CD14-positive monocyte (primary cell): ENCODE measurements around the gene AKAP14. TPM values are rescaled to one million over a fixed set of nuclear protein-coding genes. Genes with fewer than 3 reads are reported as not detected.

Experiments
- DNase-seq, 3 donors: peaks; one replicate each; pipeline ENCODE4 v3.0.0-alpha.2; 2011 to 2022
- H2AFZ ChIP-seq: 2 replicates; pipeline ENCODE4 v1.6.0; 2012; ENCODE audit warnings: mild to moderate bottlenecking, low read depth, low read length, inconsistent platforms; ENCODE audit not compliant: insufficient read depth, poor library complexity, severe bottlenecking
- H3K27ac ChIP-seq, 2 donors: 1 replicate in 1 of 2; 2 replicates in 1 of 2; pipeline ENCODE4 v1.5.1; 2012 to 2013; ENCODE audit warnings: low read length in 2 of 2, control low read depth in 1 of 2, inconsistent platforms in 1 of 2, low read depth in 1 of 2, mild to moderate bottlenecking in 1 of 2
- H3K27me3 ChIP-seq, 2 donors: one replicate each; pipeline versions ENCODE4 v1.6.0 to v1.6.1; 2011 to 2013; ENCODE audit warnings: low read length in 2 of 2; ENCODE audit not compliant: control insufficient read depth in 2 of 2, insufficient read depth in 2 of 2
- H3K36me3 ChIP-seq, 2 donors: replicated peaks in 1 of 2; 1 replicate in 1 of 2; 2 replicates in 1 of 2; pipeline versions ENCODE4 v1.5.1 to v1.6.1; 2012 to 2013; ENCODE audit warnings: low read length in 2 of 2, control low read depth in 1 of 2, inconsistent platforms in 1 of 2, mild to moderate bottlenecking in 1 of 2; ENCODE audit not compliant: insufficient read depth in 2 of 2, control insufficient read depth in 1 of 2
- H3K4me1 ChIP-seq, 2 donors: 1 replicate in 1 of 2; 2 replicates in 1 of 2; pipeline versions ENCODE4 v1.5.1 to v1.6.1; 2012 to 2013; ENCODE audit warnings: low read length in 2 of 2, control low read depth in 1 of 2, inconsistent platforms in 1 of 2, mild to moderate bottlenecking in 1 of 2, moderate library complexity in 1 of 2; ENCODE audit not compliant: insufficient read depth in 2 of 2, control insufficient read depth in 1 of 2
- H3K4me2 ChIP-seq: replicated peaks from 2 replicates; pipeline ENCODE3; 2012; ENCODE audit warnings: low read length, moderate library complexity, mild to moderate bottlenecking; ENCODE audit not compliant: poor library complexity, severe bottlenecking; ENCODE audit errors: extremely low read depth
- H3K4me3 ChIP-seq, 3 experiments: fragments of 200-600 bp in 1 of 3; sonication (generic) in 1 of 3; replicated peaks in 1 of 3; 1 replicate in 2 of 3; 2 replicates in 1 of 3; pipeline ENCODE4 v1.5.1; 2011 to 2013; ENCODE audit warnings: low read length in 3 of 3, mild to moderate bottlenecking in 3 of 3, control low read depth in 2 of 3, low read depth in 2 of 3, inconsistent platforms in 1 of 3, moderate library complexity in 1 of 3
- H3K79me2 ChIP-seq: 2 replicates; pipeline ENCODE4 v1.6.0; 2012; ENCODE audit warnings: mild to moderate bottlenecking, control low read depth, inconsistent platforms, low read length, moderate library complexity; ENCODE audit not compliant: insufficient read depth
- H3K9ac ChIP-seq: 2 replicates; pipeline ENCODE4 v1.6.0; 2017; ENCODE audit warnings: low read length, mild to moderate bottlenecking; ENCODE audit not compliant: insufficient read depth, poor library complexity, severe bottlenecking
- H3K9me3 ChIP-seq, 2 donors: replicated peaks in 1 of 2; 1 replicate in 1 of 2; 2 replicates in 1 of 2; pipeline versions ENCODE4 v1.5.1 to v1.6.1; 2012 to 2013; ENCODE audit warnings: low read length in 2 of 2, control low read depth in 1 of 2; ENCODE audit not compliant: control insufficient read depth in 1 of 2, insufficient read depth in 1 of 2
- H4K20me1 ChIP-seq: 2 replicates; pipeline ENCODE4 v1.6.0; 2012; ENCODE audit warnings: mild to moderate bottlenecking, low read length, control low read depth, moderate library complexity; ENCODE audit not compliant: insufficient read depth
- H3K27ac Mint-ChIP-seq, 7 donors: one replicate each; pipeline ENCODE4 v1.8.0; 2020; ENCODE audit warnings: mild to moderate bottlenecking in 7 of 7, mixed read lengths in 7 of 7, moderate library complexity in 6 of 7, inconsistent platforms in 2 of 7
- H3K27me3 Mint-ChIP-seq, 3 donors: one replicate each; pipeline ENCODE4 v1.8.0; 2021 to 2022; ENCODE audit warnings: low read depth in 3 of 3, mild to moderate bottlenecking in 3 of 3, mixed read lengths in 3 of 3, moderate library complexity in 3 of 3, inconsistent platforms in 1 of 3
- H3K36me3 Mint-ChIP-seq, 2 donors: one replicate each; pipeline ENCODE4 v1.8.0; 2020; ENCODE audit warnings: mixed read lengths in 2 of 2, inconsistent platforms in 1 of 2, mild to moderate bottlenecking in 1 of 2
- H3K4me1 Mint-ChIP-seq: one replicate; pipeline ENCODE4 v1.8.0; 2020; ENCODE audit warnings: mild to moderate bottlenecking, mixed read lengths
- H3K4me3 Mint-ChIP-seq, 2 donors: one replicate each; pipeline ENCODE4 v1.8.0; 2020; ENCODE audit warnings: mild to moderate bottlenecking in 2 of 2, mixed read lengths in 2 of 2, moderate library complexity in 1 of 2
- H3K9me3 Mint-ChIP-seq, 7 donors: one replicate each; pipeline ENCODE4 v1.8.0; 2020 to 2022; ENCODE audit warnings: mixed read lengths in 7 of 7, mild to moderate bottlenecking in 6 of 7, moderate library complexity in 6 of 7, inconsistent platforms in 2 of 7
- WGBS: methylation state at CpG from one replicate; pipeline ENCODE4 v1.1.5; 2013; ENCODE audit warnings: missing lambda C conversion rate; ENCODE audit not compliant: insufficient coverage; 5-methylcytosine and 5-hydroxymethylcytosine counted together
- intact Hi-C, 2 donors: fragments of 100-400 bp; cut with micrococcal nuclease; formaldehyde crosslinking; loops; one replicate each; pipeline versions ENCODE4 v1.15.0 to v1.15.1; 2023
- polyA plus RNA-seq, 3 donors: library from polyadenylated mRNA; depleted of rRNA in 1 of 3; unstranded in 2 of 3; stranded (reverse) in 1 of 3; fragments of 300-500 nt in 2 of 3; fragments of >200 nt in 1 of 3; fragmentation: Illumina TruSeq in 2 of 3; gene quantifications; 1 replicate in 2 of 3; 2 replicates in 1 of 3; pipeline ENCODE4 v1.2.3, GENCODE V29; 2012 to 2021
- TF ChIP-seq, protein P1 (sequence below): fragments of 200-600 bp; IDR thresholded peaks from one replicate; pipeline ENCODE4 v1.8.0; 2022; ENCODE audit warnings: antibody characterized with exemption, mild to moderate bottlenecking

The AKAP14 gene
- polyA plus RNA-seq, 3 donors: not detected

- no peak overlapping the region for H3K27ac ChIP-seq
- TF ChIP-seq, protein P1, sequence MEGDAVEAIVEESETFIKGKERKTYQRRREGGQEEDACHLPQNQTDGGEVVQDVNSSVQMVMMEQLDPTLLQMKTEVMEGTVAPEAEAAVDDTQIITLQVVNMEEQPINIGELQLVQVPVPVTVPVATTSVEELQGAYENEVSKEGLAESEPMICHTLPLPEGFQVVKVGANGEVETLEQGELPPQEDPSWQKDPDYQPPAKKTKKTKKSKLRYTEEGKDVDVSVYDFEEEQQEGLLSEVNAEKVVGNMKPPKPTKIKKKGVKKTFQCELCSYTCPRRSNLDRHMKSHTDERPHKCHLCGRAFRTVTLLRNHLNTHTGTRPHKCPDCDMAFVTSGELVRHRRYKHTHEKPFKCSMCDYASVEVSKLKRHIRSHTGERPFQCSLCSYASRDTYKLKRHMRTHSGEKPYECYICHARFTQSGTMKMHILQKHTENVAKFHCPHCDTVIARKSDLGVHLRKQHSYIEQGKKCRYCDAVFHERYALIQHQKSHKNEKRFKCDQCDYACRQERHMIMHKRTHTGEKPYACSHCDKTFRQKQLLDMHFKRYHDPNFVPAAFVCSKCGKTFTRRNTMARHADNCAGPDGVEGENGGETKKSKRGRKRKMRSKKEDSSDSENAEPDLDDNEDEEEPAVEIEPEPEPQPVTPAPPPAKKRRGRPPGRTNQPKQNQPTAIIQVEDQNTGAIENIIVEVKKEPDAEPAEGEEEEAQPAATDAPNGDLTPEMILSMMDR: no peak
- Mint-ChIP-seq H3K27me3 (peaks cover 0 to 6% (median 0%) of the 10 kb centered on the region in 3 donors), H3K4me3 (no peak overlapping the region), H3K36me3 (peaks cover 15 to 25% of the 10 kb centered on the region in 2 donors), H3K27ac (peak overlapping the region in 2 of 7 donors; percentile 3 to 26), H3K9me3 (no peaks in the 10 kb centered on the region), H3K4me1 (peaks cover 15% of the 10 kb centered on the region)
- no peak overlapping the region for H3K4me3 ChIP-seq
- intact Hi-C loops: no loop called here
- peaks cover 0 to 7% of the 10 kb centered on the region in 2 donors for H3K4me1 ChIP-seq
- H3K4me2 ChIP-seq: no peak overlapping the region
- no peak overlapping the region for H3K9ac ChIP-seq
- no peak for DNase-seq
- no peak overlapping the region for H2AFZ ChIP-seq
- H4K20me1 ChIP-seq: no peaks in the 10 kb centered on the region
- H3K36me3 ChIP-seq: peaks cover 9 to 25% of the 10 kb centered on the region in 2 donors
- H3K27me3 ChIP-seq: no peaks in the 10 kb centered on the region
- no peaks in the 10 kb centered on the region for H3K9me3 ChIP-seq
- peaks cover 8% of the 10 kb centered on the region for H3K79me2 ChIP-seq
- no CpG with 5 or more reads among the region's 5 CpGs for WGBS
Measured at GRCh38 chrX:119880076-119880475, 15.6 kb upstream of the AKAP14 start.

- Histone ChIP-seq H3K4me2 (no peak overlapping the region), H3K9me3 (no peaks in the 10 kb centered on the region), H2AFZ (no peak overlapping the region), H3K27ac (no peak overlapping the region), H3K27me3 (no peaks in the 10 kb centered on the region), H3K79me2 (peaks cover 1% of the 10 kb centered on the region), H4K20me1 (no peaks in the 10 kb centered on the region), H3K36me3 (peaks cover 3 to 17% of the 10 kb centered on the region in 2 donors), H3K4me3 (no peak overlapping the region), H3K9ac (no peak overlapping the region), H3K4me1 (peaks cover 0 to 7% of the 10 kb centered on the region in 2 donors)
- Mint-ChIP-seq H3K36me3 (peaks cover 13 to 25% of the 10 kb centered on the region in 2 donors), H3K27ac (peak overlapping the region in 2 of 7 donors; percentile 30 to 38), H3K4me3 (no peak overlapping the region), H3K4me1 (peaks cover 15% of the 10 kb centered on the region), H3K27me3 (peaks cover 0 to 5% (median 0%) of the 10 kb centered on the region in 3 donors), H3K9me3 (no peaks in the 10 kb centered on the region)
- DNase-seq: peak; percentile 38 to 46 (median 46)
- TF ChIP-seq, protein P1: peak; percentile 63
- 73% methylated on average over 9 of the region's 11 CpGs for WGBS
- intact Hi-C loops: no loop called here
Measured at GRCh38 chrX:119880552-119881437, 14.9 kb upstream of the AKAP14 start.
